Breast epithelium (tissue), 3 donors: ENCODE data around the gene CHCHD1.

Experiments used
- POLR2A ChIP-seq: fragments of 450-650 bp; IDR thresholded peaks from one replicate; pipeline ENCODE4 v1.6.1; 2016; ENCODE audit warnings: antibody characterized with exemption, mild to moderate bottlenecking, moderate library complexity
- POLR2AphosphoS5 ChIP-seq, 3 donors: sonication (generic); formaldehyde crosslinking; IDR thresholded peaks; one replicate each; pipeline ENCODE4 v1.6.1; 2017; ENCODE audit warnings: antibody characterized with exemption in 3 of 3
- TF ChIP-seq, protein P1 (sequence below), 3 donors: fragments of 450-650 bp; IDR thresholded peaks; one replicate each; pipeline ENCODE4 v1.5.1; 2016 to 2017; ENCODE audit warnings: antibody characterized with exemption in 3 of 3, mild to moderate bottlenecking in 3 of 3, moderate library complexity in 3 of 3

- TF ChIP-seq, protein P1, sequence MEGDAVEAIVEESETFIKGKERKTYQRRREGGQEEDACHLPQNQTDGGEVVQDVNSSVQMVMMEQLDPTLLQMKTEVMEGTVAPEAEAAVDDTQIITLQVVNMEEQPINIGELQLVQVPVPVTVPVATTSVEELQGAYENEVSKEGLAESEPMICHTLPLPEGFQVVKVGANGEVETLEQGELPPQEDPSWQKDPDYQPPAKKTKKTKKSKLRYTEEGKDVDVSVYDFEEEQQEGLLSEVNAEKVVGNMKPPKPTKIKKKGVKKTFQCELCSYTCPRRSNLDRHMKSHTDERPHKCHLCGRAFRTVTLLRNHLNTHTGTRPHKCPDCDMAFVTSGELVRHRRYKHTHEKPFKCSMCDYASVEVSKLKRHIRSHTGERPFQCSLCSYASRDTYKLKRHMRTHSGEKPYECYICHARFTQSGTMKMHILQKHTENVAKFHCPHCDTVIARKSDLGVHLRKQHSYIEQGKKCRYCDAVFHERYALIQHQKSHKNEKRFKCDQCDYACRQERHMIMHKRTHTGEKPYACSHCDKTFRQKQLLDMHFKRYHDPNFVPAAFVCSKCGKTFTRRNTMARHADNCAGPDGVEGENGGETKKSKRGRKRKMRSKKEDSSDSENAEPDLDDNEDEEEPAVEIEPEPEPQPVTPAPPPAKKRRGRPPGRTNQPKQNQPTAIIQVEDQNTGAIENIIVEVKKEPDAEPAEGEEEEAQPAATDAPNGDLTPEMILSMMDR (IDR thresholded peaks at IDR 0.05) = no peak
- TF ChIP-seq POLR2A (no peak), POLR2AphosphoS5 (IDR thresholded peaks at IDR 0.05) (no peak)
Measured at GRCh38 chr10:73799899-73800559, 18.2 kb downstream of the CHCHD1 start.
